Neural cell (in vitro differentiated cells): Measurements from ENCODE around the gene AFAP1L1. TPM values are rescaled to one million over a fixed set of nuclear protein-coding genes. Genes with fewer than 3 reads are reported as not detected.

Experiments used
- H2AFZ ChIP-seq: fragments of 200-600, 300-800 bp; sonication (generic), shearing (Covaris generic); 2 replicates; pipeline ENCODE4 v1.6.0; 2014; ENCODE audit warnings: low read depth, mild to moderate bottlenecking, antibody characterized with exemption, low read length, moderate library complexity
- H3F3A ChIP-seq: fragments of 200-600 bp; shearing (Covaris generic); 2 replicates; pipeline ENCODE4 v1.6.1; 2016; ENCODE audit warnings: mild to moderate bottlenecking, moderate library complexity, mixed read lengths, antibody characterized with exemption, low read length; ENCODE audit not compliant: insufficient read depth, poor library complexity, severe bottlenecking
- H3K27ac ChIP-seq: fragments of 200-600, 300-800 bp; sonication (generic), shearing (Covaris generic); 2 replicates; pipeline ENCODE4 v1.5.1; 2014; ENCODE audit warnings: mild to moderate bottlenecking, low read length, moderate library complexity
- H3K27me3 ChIP-seq: fragments of 300-800, 200-600 bp; sonication (generic), shearing (Covaris generic); 2 replicates; pipeline ENCODE4 v1.6.0; 2014; ENCODE audit warnings: mild to moderate bottlenecking, low read depth, low read length, moderate library complexity; ENCODE audit not compliant: insufficient read depth
- H3K36me3 ChIP-seq: fragments of 300-800, 200-600 bp; sonication (generic), shearing (Covaris generic); 2 replicates; pipeline ENCODE4 v1.5.1; 2014; ENCODE audit warnings: mild to moderate bottlenecking, antibody characterized with exemption, low read length, moderate library complexity; ENCODE audit not compliant: insufficient read depth
- H3K4me2 ChIP-seq: fragments of 300-800, 200-600 bp; sonication (generic), shearing (Covaris generic); 2 replicates; pipeline ENCODE4 v1.6.0; 2014; ENCODE audit warnings: mild to moderate bottlenecking, low read length
- H3K4me3 ChIP-seq: fragments of 300-800, 200-600 bp; sonication (generic), shearing (Covaris generic); 2 replicates; pipeline ENCODE4 v1.5.1; 2014; ENCODE audit warnings: mild to moderate bottlenecking, low read length, moderate library complexity
- H3K79me2 ChIP-seq: fragments of 200-600 bp; shearing (Covaris generic); replicated peaks from 2 replicates; pipeline ENCODE4 v1.6.0; 2014; ENCODE audit warnings: mild to moderate bottlenecking, low read length, moderate library complexity; ENCODE audit not compliant: insufficient read depth
- H3K9ac ChIP-seq: fragments of 300-800, 200-600 bp; sonication (generic), shearing (Covaris generic); 2 replicates; pipeline ENCODE4 v1.6.1; 2016; ENCODE audit warnings: mild to moderate bottlenecking, low read length, mixed read lengths
- H3K9me2 ChIP-seq: fragments of 200-600 bp; shearing (Covaris generic); 2 replicates; pipeline ENCODE4 v1.6.1; 2016; ENCODE audit warnings: mild to moderate bottlenecking, low read length, mixed read lengths; ENCODE audit not compliant: insufficient read depth
- H3K9me3 ChIP-seq: fragments of 200-600, 300-800 bp; sonication (generic), shearing (Covaris generic); 2 replicates; pipeline ENCODE4 v1.6.1; 2016; ENCODE audit warnings: mild to moderate bottlenecking, mixed run types, low read length, moderate library complexity, mixed read lengths
- H4K20me1 ChIP-seq: fragments of 200-600 bp; shearing (Covaris generic); 2 replicates; pipeline ENCODE4 v1.6.1; 2016; ENCODE audit warnings: mild to moderate bottlenecking, mixed run types; ENCODE audit not compliant: insufficient read depth
- EP300 ChIP-seq: fragments of 450-650 bp; conservative IDR thresholded peaks from 2 replicates; pipeline ENCODE4 v1.6.1; 2014; ENCODE audit warnings: antibody characterized with exemption, mild to moderate bottlenecking, moderate library complexity; ENCODE audit not compliant: poor library complexity, severe bottlenecking
- EZH2 ChIP-seq: fragments of 200-600, 300-800 bp; shearing (Covaris generic), sonication (generic); IDR thresholded peaks from 2 replicates; pipeline ENCODE4 v1.6.1; 2014; ENCODE audit warnings: antibody characterized with exemption, low read length, borderline replicate concordance, mild to moderate bottlenecking; ENCODE audit not compliant: insufficient read depth, poor library complexity, severe bottlenecking
- MXI1 ChIP-seq: fragments of 450-650 bp; conservative IDR thresholded peaks from 2 replicates; pipeline ENCODE4 v1.6.1; 2014; ENCODE audit warnings: antibody characterized with exemption, mild to moderate bottlenecking; ENCODE audit not compliant: poor library complexity, severe bottlenecking
- POLR2AphosphoS5 ChIP-seq: IDR thresholded peaks from 2 replicates; pipeline ENCODE4 v1.6.1; 2012
- RAD21 ChIP-seq: fragments of 450-650 bp; conservative IDR thresholded peaks from 2 replicates; pipeline ENCODE4 v1.6.1; 2014; ENCODE audit warnings: antibody characterized with exemption, mild to moderate bottlenecking, moderate library complexity
- SMC3 ChIP-seq: fragments of 450-650 bp; conservative IDR thresholded peaks from 2 replicates; pipeline ENCODE4 v1.6.1; 2014; ENCODE audit warnings: antibody characterized with exemption, mild to moderate bottlenecking, moderate library complexity; ENCODE audit not compliant: poor library complexity
- TAF1 ChIP-seq: IDR thresholded peaks from 2 replicates; pipeline ENCODE4 v1.6.1; 2012; ENCODE audit warnings: low read depth
- polyA plus RNA-seq: library from polyadenylated mRNA; depleted of rRNA; stranded (reverse); fragments of >200 nt; gene quantifications from 2 replicates; pipeline ENCODE4 v1.2.3, GENCODE V29; 2014
- TF ChIP-seq, protein P1 (sequence below): fragments of 450-650 bp; IDR thresholded peaks from 2 replicates; pipeline ENCODE4 v1.5.1; 2014; ENCODE audit warnings: antibody characterized with exemption, mild to moderate bottlenecking, moderate library complexity; ENCODE audit not compliant: poor library complexity, severe bottlenecking
- TF ChIP-seq, protein P2 (sequence below): IDR thresholded peaks from 2 replicates; pipeline ENCODE4 v1.6.1; 2012; ENCODE audit warnings: borderline replicate concordance

The AFAP1L1 gene
- polyA plus RNA-seq, 1 donor from 2014 or later, result not detected

DNA sequence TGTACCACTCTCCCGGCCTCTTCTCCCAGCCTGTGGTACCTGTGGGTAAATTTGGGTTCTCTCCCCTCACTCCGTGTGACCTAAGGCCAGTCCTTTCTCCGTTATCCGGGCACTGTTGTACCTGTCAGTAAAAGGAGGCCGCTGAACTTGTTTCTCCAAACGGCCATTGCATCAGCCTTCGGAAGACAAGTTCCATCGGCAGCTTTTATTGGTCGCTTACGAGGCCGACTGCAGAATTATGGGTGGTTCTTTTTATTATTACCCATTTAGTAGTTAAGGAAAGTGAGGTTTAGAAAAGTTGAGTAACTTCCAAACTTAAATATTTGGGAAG, 74.2 kb downstream of the AFAP1L1 start:
- H3K79me2 ChIP-seq, result peaks cover 10% of the 10 kb centered on the region
- peak overlapping the region; percentile 80 for H3K4me3 ChIP-seq
- no peaks in the 10 kb centered on the region for H4K20me1 ChIP-seq
- no peaks in the 10 kb centered on the region for H3K9me3 ChIP-seq
- no peaks in the 10 kb centered on the region for H3K9me2 ChIP-seq
- TF ChIP-seq SMC3 (no peak), EP300 (no peak), TAF1 (no peak), MXI1 (no peak), EZH2 (no peak), POLR2AphosphoS5 (no peak), RAD21 (no peak)
- TF ChIP-seq, protein P1, sequence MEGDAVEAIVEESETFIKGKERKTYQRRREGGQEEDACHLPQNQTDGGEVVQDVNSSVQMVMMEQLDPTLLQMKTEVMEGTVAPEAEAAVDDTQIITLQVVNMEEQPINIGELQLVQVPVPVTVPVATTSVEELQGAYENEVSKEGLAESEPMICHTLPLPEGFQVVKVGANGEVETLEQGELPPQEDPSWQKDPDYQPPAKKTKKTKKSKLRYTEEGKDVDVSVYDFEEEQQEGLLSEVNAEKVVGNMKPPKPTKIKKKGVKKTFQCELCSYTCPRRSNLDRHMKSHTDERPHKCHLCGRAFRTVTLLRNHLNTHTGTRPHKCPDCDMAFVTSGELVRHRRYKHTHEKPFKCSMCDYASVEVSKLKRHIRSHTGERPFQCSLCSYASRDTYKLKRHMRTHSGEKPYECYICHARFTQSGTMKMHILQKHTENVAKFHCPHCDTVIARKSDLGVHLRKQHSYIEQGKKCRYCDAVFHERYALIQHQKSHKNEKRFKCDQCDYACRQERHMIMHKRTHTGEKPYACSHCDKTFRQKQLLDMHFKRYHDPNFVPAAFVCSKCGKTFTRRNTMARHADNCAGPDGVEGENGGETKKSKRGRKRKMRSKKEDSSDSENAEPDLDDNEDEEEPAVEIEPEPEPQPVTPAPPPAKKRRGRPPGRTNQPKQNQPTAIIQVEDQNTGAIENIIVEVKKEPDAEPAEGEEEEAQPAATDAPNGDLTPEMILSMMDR, result no peak
- TF ChIP-seq, protein P2, sequence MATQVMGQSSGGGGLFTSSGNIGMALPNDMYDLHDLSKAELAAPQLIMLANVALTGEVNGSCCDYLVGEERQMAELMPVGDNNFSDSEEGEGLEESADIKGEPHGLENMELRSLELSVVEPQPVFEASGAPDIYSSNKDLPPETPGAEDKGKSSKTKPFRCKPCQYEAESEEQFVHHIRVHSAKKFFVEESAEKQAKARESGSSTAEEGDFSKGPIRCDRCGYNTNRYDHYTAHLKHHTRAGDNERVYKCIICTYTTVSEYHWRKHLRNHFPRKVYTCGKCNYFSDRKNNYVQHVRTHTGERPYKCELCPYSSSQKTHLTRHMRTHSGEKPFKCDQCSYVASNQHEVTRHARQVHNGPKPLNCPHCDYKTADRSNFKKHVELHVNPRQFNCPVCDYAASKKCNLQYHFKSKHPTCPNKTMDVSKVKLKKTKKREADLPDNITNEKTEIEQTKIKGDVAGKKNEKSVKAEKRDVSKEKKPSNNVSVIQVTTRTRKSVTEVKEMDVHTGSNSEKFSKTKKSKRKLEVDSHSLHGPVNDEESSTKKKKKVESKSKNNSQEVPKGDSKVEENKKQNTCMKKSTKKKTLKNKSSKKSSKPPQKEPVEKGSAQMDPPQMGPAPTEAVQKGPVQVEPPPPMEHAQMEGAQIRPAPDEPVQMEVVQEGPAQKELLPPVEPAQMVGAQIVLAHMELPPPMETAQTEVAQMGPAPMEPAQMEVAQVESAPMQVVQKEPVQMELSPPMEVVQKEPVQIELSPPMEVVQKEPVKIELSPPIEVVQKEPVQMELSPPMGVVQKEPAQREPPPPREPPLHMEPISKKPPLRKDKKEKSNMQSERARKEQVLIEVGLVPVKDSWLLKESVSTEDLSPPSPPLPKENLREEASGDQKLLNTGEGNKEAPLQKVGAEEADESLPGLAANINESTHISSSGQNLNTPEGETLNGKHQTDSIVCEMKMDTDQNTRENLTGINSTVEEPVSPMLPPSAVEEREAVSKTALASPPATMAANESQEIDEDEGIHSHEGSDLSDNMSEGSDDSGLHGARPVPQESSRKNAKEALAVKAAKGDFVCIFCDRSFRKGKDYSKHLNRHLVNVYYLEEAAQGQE, result no peak
- H3K27me3 ChIP-seq, result no peaks in the 10 kb centered on the region
- H2AFZ ChIP-seq, result peak overlapping the region; percentile 86
- no peaks in the 10 kb centered on the region for H3K36me3 ChIP-seq
- H3K4me2 ChIP-seq, result peak overlapping the region; percentile 69
- no peaks in the 10 kb centered on the region for H3F3A ChIP-seq
- peak overlapping the region; percentile 86 for H3K27ac ChIP-seq
- peak overlapping the region; percentile 71 for H3K9ac ChIP-seq

DNA sequence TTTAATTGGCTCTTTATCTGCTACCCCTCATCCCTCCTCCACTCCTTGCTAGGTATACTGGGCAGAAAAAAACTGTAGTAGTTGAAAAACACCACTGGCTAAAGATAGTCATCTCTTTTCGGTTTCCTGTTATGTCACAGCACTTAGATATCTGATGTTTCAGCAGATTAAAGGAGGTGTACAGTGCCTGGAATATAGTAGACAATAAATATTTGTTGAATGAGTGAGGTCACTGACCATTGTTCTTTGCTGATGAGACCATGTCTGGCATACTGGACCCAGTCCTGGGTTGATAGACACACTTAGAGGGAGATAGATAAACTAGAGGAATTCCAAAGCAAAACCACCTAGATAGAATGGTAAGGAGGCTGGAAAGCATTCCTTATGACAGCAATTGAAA, 76.9 kb downstream of the AFAP1L1 start:
- Histone ChIP-seq H2AFZ (no peak overlapping the region), H4K20me1 (no peaks in the 10 kb centered on the region), H3K27ac (no peak overlapping the region), H3K9me2 (no peaks in the 10 kb centered on the region), H3F3A (no peaks in the 10 kb centered on the region), H3K27me3 (no peaks in the 10 kb centered on the region), H3K4me2 (no peak overlapping the region), H3K36me3 (no peaks in the 10 kb centered on the region), H3K9ac (no peak overlapping the region), H3K79me2 (peaks cover 10% of the 10 kb centered on the region), H3K9me3 (no peaks in the 10 kb centered on the region), H3K4me3 (no peak overlapping the region)
- TF ChIP-seq EZH2 (no peak), MXI1 (no peak), POLR2AphosphoS5 (no peak), TAF1 (no peak), SMC3 (no peak)
- TF ChIP-seq, protein P2, result no peak
- TF ChIP-seq, protein P1, result no peak
